Astrocyte (in vitro differentiated cells and primary cell): ENCODE results near the gene EYA2.

Experiments
- EZH2 ChIP-seq: IDR thresholded peaks from 2 replicates; pipeline ENCODE4 v1.6.1; 2012; ENCODE audit warnings: mild to moderate bottlenecking, low read length, inconsistent platforms; ENCODE audit not compliant: insufficient read depth
- TF ChIP-seq, protein P1 (sequence below): IDR thresholded peaks from 2 replicates; pipeline ENCODE4 v1.5.1; 2011; ENCODE audit warnings: low read depth, mild to moderate bottlenecking, inconsistent platforms, low read length, moderate library complexity; ENCODE audit not compliant: insufficient read depth

DNA sequence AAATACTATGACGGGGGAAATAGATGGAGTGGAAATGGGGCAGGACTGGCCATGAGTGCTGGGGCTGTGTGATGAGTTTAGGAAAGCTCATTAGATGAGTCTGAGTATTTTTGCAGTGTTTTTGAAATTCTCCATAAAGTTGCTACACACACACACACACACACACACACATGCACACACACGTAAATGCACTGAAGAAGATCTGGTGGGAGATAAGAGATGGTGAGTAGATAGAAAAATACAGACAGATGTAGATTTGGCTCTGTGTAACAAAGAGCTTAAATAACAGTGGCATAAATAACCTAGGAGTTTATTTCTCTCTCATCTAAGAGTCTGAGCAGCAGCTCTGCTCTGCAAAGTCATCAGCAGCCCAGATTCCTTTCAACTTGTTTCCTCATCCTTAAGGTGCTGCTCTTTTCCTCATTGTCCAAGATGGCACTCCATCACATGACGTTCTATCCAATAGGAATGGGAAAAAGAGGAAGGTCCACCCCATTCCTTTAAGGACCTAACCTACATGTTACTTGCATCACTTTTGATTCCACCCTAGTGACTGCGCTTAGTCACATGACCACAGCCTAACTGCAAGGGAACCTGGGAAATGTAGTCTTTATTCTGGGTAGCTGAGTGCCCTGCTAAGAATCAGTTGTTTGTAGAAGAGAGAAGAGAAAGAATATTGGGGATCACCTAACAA, 76.4 kb downstream of the EYA2 start:
- TF ChIP-seq, protein P1, sequence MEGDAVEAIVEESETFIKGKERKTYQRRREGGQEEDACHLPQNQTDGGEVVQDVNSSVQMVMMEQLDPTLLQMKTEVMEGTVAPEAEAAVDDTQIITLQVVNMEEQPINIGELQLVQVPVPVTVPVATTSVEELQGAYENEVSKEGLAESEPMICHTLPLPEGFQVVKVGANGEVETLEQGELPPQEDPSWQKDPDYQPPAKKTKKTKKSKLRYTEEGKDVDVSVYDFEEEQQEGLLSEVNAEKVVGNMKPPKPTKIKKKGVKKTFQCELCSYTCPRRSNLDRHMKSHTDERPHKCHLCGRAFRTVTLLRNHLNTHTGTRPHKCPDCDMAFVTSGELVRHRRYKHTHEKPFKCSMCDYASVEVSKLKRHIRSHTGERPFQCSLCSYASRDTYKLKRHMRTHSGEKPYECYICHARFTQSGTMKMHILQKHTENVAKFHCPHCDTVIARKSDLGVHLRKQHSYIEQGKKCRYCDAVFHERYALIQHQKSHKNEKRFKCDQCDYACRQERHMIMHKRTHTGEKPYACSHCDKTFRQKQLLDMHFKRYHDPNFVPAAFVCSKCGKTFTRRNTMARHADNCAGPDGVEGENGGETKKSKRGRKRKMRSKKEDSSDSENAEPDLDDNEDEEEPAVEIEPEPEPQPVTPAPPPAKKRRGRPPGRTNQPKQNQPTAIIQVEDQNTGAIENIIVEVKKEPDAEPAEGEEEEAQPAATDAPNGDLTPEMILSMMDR: no peak
- no peak for TF ChIP-seq EZH2
